Measurements from ENCODE around the gene RASA3. TPM values are rescaled to one million over a fixed set of nuclear protein-coding genes. Genes with fewer than 3 reads are reported as not detected.

RASA3 gene
- polyA plus RNA-seq, 1 donor from 2014 or later, result 8.5 TPM

DNA sequence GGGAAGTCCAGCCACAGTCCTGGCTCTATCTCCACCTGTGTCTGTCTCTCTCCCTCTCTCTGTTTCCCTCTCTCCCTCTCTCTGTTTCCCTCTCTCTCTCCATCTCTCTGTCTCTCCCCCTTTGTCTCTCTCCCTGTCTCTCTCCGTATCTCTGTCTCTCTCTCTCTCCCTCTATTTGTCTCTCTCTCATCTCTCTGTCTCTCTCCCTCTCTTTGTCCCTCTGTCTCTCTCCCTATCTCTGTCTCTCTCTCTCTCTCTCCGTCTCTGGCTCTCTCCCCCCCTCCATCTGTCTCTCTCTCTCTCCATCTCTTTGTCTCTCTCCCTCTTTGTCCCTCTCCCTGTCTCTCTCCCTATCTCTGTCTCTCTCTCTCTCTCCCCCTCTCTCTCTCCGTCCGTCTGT lies 119.1 kb downstream of the RASA3 start:
- H3K4me2 ChIP-seq (ENCODE audit: low read length), result no peak overlapping the region
- no peak overlapping the region for H3K4me3 ChIP-seq (ENCODE audit: low read length)
- TF ChIP-seq MXI1 (conservative IDR thresholded peaks at IDR 0.05; ENCODE audit: poor library complexity, severe bottlenecking) (no peak), SMC3 (conservative IDR thresholded peaks at IDR 0.05; ENCODE audit: poor library complexity) (no peak), POLR2AphosphoS5 (IDR thresholded peaks at IDR 0.05) (no peak), EP300 (conservative IDR thresholded peaks at IDR 0.05; ENCODE audit: poor library complexity, severe bottlenecking) (no peak), RAD21 (conservative IDR thresholded peaks at IDR 0.05) (no peak), EZH2 (IDR thresholded peaks at IDR 0.05; ENCODE audit: borderline replicate concordance, insufficient read depth, low read length, poor library complexity, severe bottlenecking) (no peak)
- no peaks in the 10 kb centered on the region for H4K20me1 ChIP-seq (ENCODE audit: insufficient read depth)
- no peak overlapping the region for H2AFZ ChIP-seq (ENCODE audit: low read depth, low read length)
- H3K9me3 ChIP-seq (ENCODE audit: low read length), result no peaks in the 10 kb centered on the region
- H3K9ac ChIP-seq (ENCODE audit: low read length), result no peak overlapping the region
- no peak overlapping the region for H3K27ac ChIP-seq (ENCODE audit: low read length)
- no peaks in the 10 kb centered on the region for H3K27me3 ChIP-seq (ENCODE audit: insufficient read depth, low read depth, low read length)
- H3K9me2 ChIP-seq (ENCODE audit: insufficient read depth, low read length), result no peaks in the 10 kb centered on the region
- H3F3A ChIP-seq (ENCODE audit: insufficient read depth, low read length, poor library complexity, severe bottlenecking), result no peaks in the 10 kb centered on the region
- peaks cover 6% of the 10 kb centered on the region for H3K36me3 ChIP-seq (ENCODE audit: insufficient read depth, low read length)
- no peaks in the 10 kb centered on the region for H3K79me2 ChIP-seq (replicated peaks; ENCODE audit: insufficient read depth, low read length)

DNA sequence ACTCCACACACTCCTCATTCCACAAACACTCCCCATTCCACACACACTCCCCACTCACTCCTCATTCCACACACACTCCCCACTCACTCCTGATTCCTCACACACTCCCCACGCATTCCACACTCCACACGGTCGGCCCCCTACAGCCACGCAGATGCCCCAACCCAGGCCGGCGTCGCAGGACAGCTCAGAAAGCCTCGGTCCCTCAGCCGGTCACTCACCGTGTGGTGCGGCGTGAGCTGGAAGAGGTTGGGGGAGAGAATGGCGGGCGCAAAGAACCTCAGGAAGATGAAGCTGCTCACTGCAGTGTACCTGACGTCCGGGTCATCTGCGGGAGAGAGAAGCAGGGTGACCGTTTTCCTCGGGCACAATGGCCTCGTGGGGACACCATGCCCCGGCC lies 119.5 kb downstream of the RASA3 start:
- H3K9me3 ChIP-seq (ENCODE audit: low read length), result no peaks in the 10 kb centered on the region
- H3K27me3 ChIP-seq (ENCODE audit: insufficient read depth, low read depth, low read length), result no peaks in the 10 kb centered on the region
- H3K4me3 ChIP-seq (ENCODE audit: low read length), result no peak overlapping the region
- TF ChIP-seq TAF1 (IDR thresholded peaks at IDR 0.05; ENCODE audit: low read depth) (no peak), MXI1 (conservative IDR thresholded peaks at IDR 0.05; ENCODE audit: poor library complexity, severe bottlenecking) (no peak), SMC3 (conservative IDR thresholded peaks at IDR 0.05; ENCODE audit: poor library complexity) (no peak), POLR2AphosphoS5 (IDR thresholded peaks at IDR 0.05) (no peak), EP300 (conservative IDR thresholded peaks at IDR 0.05; ENCODE audit: poor library complexity, severe bottlenecking) (no peak), EZH2 (IDR thresholded peaks at IDR 0.05; ENCODE audit: borderline replicate concordance, insufficient read depth, low read length, poor library complexity, severe bottlenecking) (no peak), RAD21 (conservative IDR thresholded peaks at IDR 0.05) (no peak)
- TF ChIP-seq, protein P1, sequence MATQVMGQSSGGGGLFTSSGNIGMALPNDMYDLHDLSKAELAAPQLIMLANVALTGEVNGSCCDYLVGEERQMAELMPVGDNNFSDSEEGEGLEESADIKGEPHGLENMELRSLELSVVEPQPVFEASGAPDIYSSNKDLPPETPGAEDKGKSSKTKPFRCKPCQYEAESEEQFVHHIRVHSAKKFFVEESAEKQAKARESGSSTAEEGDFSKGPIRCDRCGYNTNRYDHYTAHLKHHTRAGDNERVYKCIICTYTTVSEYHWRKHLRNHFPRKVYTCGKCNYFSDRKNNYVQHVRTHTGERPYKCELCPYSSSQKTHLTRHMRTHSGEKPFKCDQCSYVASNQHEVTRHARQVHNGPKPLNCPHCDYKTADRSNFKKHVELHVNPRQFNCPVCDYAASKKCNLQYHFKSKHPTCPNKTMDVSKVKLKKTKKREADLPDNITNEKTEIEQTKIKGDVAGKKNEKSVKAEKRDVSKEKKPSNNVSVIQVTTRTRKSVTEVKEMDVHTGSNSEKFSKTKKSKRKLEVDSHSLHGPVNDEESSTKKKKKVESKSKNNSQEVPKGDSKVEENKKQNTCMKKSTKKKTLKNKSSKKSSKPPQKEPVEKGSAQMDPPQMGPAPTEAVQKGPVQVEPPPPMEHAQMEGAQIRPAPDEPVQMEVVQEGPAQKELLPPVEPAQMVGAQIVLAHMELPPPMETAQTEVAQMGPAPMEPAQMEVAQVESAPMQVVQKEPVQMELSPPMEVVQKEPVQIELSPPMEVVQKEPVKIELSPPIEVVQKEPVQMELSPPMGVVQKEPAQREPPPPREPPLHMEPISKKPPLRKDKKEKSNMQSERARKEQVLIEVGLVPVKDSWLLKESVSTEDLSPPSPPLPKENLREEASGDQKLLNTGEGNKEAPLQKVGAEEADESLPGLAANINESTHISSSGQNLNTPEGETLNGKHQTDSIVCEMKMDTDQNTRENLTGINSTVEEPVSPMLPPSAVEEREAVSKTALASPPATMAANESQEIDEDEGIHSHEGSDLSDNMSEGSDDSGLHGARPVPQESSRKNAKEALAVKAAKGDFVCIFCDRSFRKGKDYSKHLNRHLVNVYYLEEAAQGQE (IDR thresholded peaks at IDR 0.05; ENCODE audit: borderline replicate concordance), result no peak
- TF ChIP-seq, protein P2, sequence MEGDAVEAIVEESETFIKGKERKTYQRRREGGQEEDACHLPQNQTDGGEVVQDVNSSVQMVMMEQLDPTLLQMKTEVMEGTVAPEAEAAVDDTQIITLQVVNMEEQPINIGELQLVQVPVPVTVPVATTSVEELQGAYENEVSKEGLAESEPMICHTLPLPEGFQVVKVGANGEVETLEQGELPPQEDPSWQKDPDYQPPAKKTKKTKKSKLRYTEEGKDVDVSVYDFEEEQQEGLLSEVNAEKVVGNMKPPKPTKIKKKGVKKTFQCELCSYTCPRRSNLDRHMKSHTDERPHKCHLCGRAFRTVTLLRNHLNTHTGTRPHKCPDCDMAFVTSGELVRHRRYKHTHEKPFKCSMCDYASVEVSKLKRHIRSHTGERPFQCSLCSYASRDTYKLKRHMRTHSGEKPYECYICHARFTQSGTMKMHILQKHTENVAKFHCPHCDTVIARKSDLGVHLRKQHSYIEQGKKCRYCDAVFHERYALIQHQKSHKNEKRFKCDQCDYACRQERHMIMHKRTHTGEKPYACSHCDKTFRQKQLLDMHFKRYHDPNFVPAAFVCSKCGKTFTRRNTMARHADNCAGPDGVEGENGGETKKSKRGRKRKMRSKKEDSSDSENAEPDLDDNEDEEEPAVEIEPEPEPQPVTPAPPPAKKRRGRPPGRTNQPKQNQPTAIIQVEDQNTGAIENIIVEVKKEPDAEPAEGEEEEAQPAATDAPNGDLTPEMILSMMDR (IDR thresholded peaks at IDR 0.05; ENCODE audit: poor library complexity, severe bottlenecking), result no peak
- H3K9ac ChIP-seq (ENCODE audit: low read length), result no peak overlapping the region
- no peak overlapping the region for H3K27ac ChIP-seq (ENCODE audit: low read length)
- H2AFZ ChIP-seq (ENCODE audit: low read depth, low read length), result no peak overlapping the region
- H3K9me2 ChIP-seq (ENCODE audit: insufficient read depth, low read length), result no peaks in the 10 kb centered on the region
- H3K79me2 ChIP-seq (replicated peaks; ENCODE audit: insufficient read depth, low read length), result no peaks in the 10 kb centered on the region
- no peak overlapping the region for H3K4me2 ChIP-seq (ENCODE audit: low read length)
- H3K36me3 ChIP-seq (ENCODE audit: insufficient read depth, low read length), result peaks cover 6% of the 10 kb centered on the region
- H4K20me1 ChIP-seq (ENCODE audit: insufficient read depth), result no peaks in the 10 kb centered on the region
- H3F3A ChIP-seq (ENCODE audit: insufficient read depth, low read length, poor library complexity, severe bottlenecking), result no peaks in the 10 kb centered on the region
